GM21825 (cell line): ENCODE measurements around the gene SYNDIG1.

Experiments used
- ATAC-seq: cut with Tn5 transposase; IDR thresholded peaks from one replicate; pipeline ENCODE4 v1.9.1; 2021; ENCODE audit warnings: mild to moderate bottlenecking, moderate library complexity; ENCODE audit not compliant: unreplicated experiment

The SYNDIG1 gene

DNA sequence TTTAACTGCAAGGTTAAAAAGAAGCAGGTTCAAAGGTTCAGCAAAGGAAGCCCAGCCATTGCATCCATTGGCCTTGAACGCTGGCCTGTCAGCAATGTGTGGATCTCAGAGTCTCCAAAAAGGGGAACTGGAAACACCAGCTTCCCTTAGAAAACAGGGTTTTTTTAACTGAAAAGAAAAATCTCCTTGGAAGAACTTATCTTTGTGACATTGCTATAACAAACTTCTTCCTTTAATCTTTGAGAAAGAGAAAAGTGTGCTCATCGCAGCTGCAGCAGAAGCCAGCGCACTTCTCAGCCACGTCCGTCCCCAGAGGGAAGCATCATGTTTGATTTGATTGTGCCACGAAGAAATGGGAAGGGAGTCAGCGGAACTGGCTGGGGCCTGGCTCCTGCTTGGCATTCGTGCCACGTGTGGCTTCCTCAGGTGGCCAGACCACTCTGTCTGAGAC lies 215.0 kb downstream of the SYNDIG1 start:
- no peak for ATAC-seq

DNA sequence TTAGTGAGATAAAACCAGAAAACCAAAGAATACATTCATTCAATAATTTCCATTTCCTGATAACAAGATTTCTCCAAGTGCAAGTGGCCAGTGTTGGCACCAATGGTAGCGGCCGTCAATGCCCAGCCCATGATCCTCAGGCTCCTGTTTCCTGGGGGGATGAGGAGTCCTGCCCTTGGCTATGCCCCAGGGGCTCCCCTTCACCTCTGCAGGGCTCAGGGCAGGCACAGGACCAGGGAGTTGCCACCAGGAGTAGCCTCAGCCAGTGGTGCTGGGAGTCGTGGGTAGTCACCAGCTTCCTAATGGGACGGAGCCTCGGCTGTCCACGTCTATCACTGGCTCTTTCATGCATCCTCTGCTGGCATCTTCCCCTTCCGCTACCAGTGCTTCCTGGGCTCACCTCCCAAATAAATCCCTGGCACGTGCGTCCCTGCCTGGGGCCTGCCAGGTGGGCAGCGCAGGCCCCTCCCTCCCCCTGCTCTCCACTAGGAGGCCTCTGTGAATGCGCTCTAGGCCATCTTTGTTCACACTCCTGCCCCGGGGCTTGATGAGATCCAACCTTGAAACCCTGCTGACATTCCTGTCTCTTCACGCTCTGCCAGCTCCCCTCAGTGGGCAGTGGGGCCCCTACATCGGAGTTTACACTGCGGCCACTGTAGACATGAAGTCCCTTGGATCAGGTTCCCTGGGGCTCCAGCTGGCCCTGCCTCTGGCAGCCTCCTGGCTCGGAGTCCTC lies 215.7 kb downstream of the SYNDIG1 start:
- ATAC-seq = no peak

GRCh38 chr20:24685736-24686135 lies 216.3 kb downstream of the SYNDIG1 start:
- ATAC-seq = no peak

GRCh38 chr20:24686156-24686555 lies 216.7 kb downstream of the SYNDIG1 start:
- ATAC-seq = no peak

DNA sequence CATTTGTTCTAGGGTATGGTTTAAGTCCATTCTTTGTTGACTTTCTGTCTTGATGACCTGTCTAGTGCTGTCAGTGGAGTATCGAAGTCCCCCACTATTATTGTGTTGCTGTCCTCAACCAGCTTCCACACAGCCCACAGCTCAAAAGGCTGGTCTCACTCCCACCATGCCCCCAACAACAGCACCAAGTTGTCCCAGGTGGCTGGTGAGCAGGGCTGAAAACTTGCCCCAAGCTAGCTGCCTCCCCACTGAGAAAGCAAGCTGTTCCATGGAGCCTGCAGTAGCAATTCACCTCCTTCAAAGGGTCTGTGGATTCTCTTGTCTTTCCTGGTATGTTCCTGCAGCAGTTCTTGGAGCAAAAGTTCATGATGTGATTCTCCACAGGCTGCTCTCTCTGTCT lies 221.0 kb downstream of the SYNDIG1 start:
- no peak for ATAC-seq

DNA sequence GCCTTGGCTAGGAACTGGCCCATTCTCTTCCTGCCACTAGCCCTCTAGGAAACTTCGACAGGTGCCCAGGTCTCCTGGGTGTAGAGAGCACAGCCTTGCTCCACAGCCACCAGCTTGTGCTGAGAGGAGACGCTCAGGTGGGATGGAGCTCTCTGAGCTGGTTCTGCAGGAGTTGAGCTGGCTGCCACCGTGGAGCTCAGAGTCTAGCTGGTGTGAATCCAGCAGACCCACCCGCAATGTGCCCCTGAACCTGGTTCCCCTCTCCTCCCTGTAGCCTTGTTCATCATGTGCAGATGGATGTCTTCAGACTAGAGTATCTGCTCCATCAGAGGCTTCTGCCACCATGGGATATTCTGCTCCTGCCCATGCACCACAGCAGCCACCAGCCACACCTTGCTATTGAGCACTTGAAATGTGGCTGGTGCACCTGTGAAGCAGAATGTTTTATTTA lies 222.5 kb downstream of the SYNDIG1 start:
- ATAC-seq = no peak

DNA sequence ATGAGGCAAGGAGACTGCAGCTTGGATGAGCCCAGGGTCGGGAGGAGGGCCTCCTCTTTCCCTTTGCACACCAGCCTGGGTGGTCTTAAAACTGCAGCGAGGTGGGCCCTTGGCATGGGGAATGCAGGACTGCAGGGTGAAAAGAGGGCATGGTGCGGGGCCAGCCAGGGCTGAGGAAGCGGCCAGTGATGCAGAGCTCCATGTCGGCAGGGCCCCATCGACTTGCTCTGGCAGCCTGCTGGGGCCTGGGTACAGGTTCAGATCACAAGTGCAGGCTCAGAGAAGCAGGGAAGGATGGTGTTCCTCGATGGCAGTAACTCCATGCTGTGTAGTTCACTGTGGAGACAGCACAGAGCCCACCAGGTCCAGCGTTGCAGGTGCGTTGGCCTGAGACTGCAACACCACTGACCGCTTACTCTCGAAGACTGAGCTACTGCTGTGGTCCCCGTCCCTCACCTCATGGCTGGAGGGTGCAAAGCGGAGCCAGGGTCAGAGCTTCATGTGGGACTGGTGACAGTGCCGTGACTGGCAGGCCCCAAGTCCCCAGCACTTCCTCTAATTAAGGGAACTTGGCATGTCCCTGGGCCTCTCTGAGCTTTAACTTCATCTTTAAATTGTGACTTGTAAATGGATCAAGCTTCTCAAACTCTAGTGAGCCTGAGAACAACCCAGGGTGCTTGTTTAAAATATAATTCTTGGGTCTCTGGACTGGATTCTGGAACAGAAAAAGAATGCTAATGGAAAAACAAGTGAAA lies 223.2 kb downstream of the SYNDIG1 start:
- no peak for ATAC-seq

- ATAC-seq = no peak
These were observed 224.2 kb downstream of the SYNDIG1 start for GRCh38 chr20:24693466-24694156.

- no peak for ATAC-seq
These were observed 224.8 kb downstream of the SYNDIG1 start for GRCh38 chr20:24694157-24694726.

DNA sequence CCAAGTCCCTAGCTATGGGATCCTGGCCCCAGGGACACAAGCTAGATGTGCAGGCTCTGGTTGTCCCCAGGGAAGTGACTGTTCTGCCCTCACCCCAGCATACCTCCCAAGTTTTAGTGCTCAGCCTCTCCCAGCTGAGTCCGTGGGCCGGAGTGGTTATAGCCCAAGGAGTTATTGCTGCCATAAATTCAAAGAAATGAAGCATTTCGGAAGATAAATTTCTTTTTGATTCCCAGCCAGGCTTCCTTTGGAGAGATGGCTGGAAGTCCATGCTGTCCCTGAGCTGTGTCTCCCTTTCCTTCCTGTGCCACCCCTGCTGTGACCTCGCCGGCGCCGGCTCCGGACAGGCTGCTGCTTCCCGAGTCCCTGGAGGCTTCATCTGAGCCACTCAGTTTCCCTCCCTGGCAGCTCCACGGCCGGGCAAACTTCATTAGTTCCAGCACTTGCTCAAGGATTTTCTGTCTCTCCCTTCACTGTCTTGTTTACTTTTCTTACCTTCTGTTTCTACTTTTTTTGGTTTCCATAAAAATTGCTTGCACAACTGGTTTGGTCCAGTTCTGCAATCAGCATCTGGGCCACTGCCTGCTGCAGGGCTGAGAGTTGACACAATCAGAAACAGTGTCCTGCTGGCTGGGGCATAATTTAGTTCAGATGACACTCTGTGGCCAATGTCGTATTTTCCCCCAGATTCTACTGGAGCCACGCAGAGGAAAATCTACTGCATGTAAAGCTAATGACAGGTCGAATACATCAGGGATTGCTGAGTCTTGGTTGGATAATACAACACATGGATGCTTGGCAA lies 225.5 kb downstream of the SYNDIG1 start:
- ATAC-seq = no peak

GRCh38 chr20:24695529-24696225 lies 226.2 kb downstream of the SYNDIG1 start:
- no peak for ATAC-seq

DNA sequence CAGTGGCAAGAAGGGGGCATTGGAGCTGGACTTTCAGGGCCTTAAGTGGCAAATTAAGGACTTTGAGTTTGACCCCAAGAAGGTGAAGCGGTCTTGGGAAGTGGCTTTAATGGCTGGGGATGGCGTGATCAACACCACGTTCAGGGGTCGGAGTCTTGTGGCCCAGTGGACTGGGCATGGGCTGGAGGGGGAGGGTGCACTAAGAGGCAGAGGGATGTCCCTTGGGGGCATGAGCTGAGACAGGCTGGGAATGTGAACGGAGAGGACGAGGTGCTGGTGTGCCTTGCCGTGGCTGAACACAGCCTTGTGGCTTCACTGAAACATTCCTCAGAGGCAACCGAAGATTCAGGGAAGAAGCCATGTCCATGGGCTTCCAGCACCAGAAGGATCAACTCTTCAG lies 227.0 kb downstream of the SYNDIG1 start:
- no peak for ATAC-seq

GRCh38 chr20:24697411-24697810 lies 228.0 kb downstream of the SYNDIG1 start:
- no peak for ATAC-seq

DNA sequence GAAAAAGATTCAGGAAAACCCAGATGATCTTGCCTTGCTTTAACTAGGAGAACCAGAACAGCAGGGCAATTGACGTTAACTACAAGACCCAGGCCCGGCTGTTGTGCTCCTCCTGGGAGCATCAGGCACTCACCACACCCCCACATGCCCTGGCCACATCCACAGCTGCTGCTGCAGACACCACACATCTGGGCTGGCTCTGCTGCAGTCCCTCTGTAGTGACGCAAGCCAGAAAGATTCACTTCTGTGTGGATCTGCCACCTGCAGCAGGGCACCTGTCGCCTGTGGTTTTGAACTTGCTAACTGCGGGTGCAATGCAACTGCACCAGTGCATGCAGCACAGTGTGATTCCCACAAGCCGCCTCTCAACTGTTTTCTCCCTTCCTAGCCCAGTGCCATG lies 228.8 kb downstream of the SYNDIG1 start:
- no peak for ATAC-seq

- no peak for ATAC-seq
These were observed 229.3 kb downstream of the SYNDIG1 start for GRCh38 chr20:24698706-24699206.

- ATAC-seq = no peak
These were observed 230.1 kb downstream of the SYNDIG1 start for GRCh38 chr20:24699321-24700165.

- no peak for ATAC-seq
These were observed 230.9 kb downstream of the SYNDIG1 start for GRCh38 chr20:24700166-24700860.

- no peak for ATAC-seq
These were observed 231.6 kb downstream of the SYNDIG1 start for GRCh38 chr20:24701027-24701426.
